HG02870 (cell line): ENCODE data around the gene CEP85.

ENCODE experiments used
- ATAC-seq: cut with Tn5 transposase; IDR thresholded peaks from one replicate; pipeline ENCODE4 v1.9.1; 2021; ENCODE audit warnings: mild to moderate bottlenecking, moderate library complexity; ENCODE audit not compliant: unreplicated experiment

The CEP85 gene

GRCh38 chr1:26276432-26276838, 42.4 kb downstream of the CEP85 start:
- ATAC-seq, result no peak

GRCh38 chr1:26277261-26277661, 43.3 kb downstream of the CEP85 start:
- ATAC-seq, result no peak

- no peak for ATAC-seq
These were observed 43.7 kb downstream of the CEP85 start for GRCh38 chr1:26277719-26278118.

GRCh38 chr1:26278303-26278702, 44.3 kb downstream of the CEP85 start:
- ATAC-seq, result no peak

GRCh38 chr1:26278724-26279455, 44.9 kb downstream of the CEP85 start:
- no peak for ATAC-seq

GRCh38 chr1:26279456-26280332, 45.7 kb downstream of the CEP85 start, which contains the start of gene SH3BGRL3:
Gene SH3BGRL3 (plus strand): TSS chr1:26280086. CDS start chr1:26280156, 70 bp downstream.
- peak; percentile 71 for ATAC-seq

- no peak for ATAC-seq
These were observed 46.5 kb downstream of the CEP85 start for GRCh38 chr1:26280333-26281042.

GRCh38 chr1:26281091-26281958, 47.3 kb downstream of the CEP85 start:
- no peak for ATAC-seq

GRCh38 chr1:26281971-26282370, 48.0 kb downstream of the CEP85 start:
- no peak for ATAC-seq

- no peak for ATAC-seq
These were observed 48.5 kb downstream of the CEP85 start for GRCh38 chr1:26282401-26282918.

GRCh38 chr1:26283279-26283853, 49.4 kb downstream of the CEP85 start:
- ATAC-seq, result no peak

GRCh38 chr1:26283871-26284596, 50.0 kb downstream of the CEP85 start:
- no peak for ATAC-seq

- no peak for ATAC-seq
These were observed 50.8 kb downstream of the CEP85 start for GRCh38 chr1:26284597-26285347.

- ATAC-seq, result no peak
These were observed 51.5 kb downstream of the CEP85 start for GRCh38 chr1:26285366-26286063.

GRCh38 chr1:26286064-26286416, 52.0 kb downstream of the CEP85 start:
- no peak for ATAC-seq

- ATAC-seq, result no peak
These were observed 53.2 kb downstream of the CEP85 start for GRCh38 chr1:26287033-26287711.

- ATAC-seq, result no peak
These were observed 53.8 kb downstream of the CEP85 start for GRCh38 chr1:26287811-26288210.
